Endothelial cell of umbilical vein (primary cell): Measurements from ENCODE around the gene PLCG2. TPM values are rescaled to one million over a fixed set of nuclear protein-coding genes. Genes with fewer than 3 reads are reported as not detected.
A peak's percentile ranks its signal among the peaks of the same experiment; 100 is the strongest.

Experiments used
- BruUV-seq: library from RNA; stranded (reverse); fragments of 400-500 nt; replicated peaks from 2 replicates; lab custom pipeline; 2021; lab: Mats Ljungman, UMichigan
- CTCF ChIA-PET: fragments of 300-600, 350-600 bp; sonication (Branson Sonifier 250); formaldehyde crosslinking; loops from one replicate; lab custom pipeline; 2021; ENCODE audit warnings: antibody characterized with exemption, inconsistent platforms; lab: Charles Lee
- POLR2A ChIA-PET: fragments of 300-600, 350-600 bp; sonication (Branson Sonifier 250); formaldehyde crosslinking; loops from one replicate; lab custom pipeline; 2021; ENCODE audit warnings: antibody characterized with exemption, inconsistent platforms; lab: Charles Lee
- DNase-seq: peaks from one replicate; pipeline ENCODE4 v3.0.0-alpha.2; 2011; ENCODE audit warnings: low read depth, low spot score
- FAIRE-seq: peaks from 2 replicates; lab custom pipeline; 2011; peaks lifted over from hg19 to GRCh38; lab: Jason Lieb, UNC
- H2AFZ ChIP-seq: 2 replicates; pipeline ENCODE4 v1.6.0; 2012; ENCODE audit warnings: low read depth, low read length, control low read depth, inconsistent platforms
- H3K27ac ChIP-seq: 2 replicates; pipeline ENCODE4 v1.5.1; 2011; ENCODE audit warnings: low read depth, mild to moderate bottlenecking, control low read depth, low read length, moderate library complexity; ENCODE audit not compliant: insufficient read depth
- H3K27me3 ChIP-seq, 2 experiments: 2 replicates each; pipeline versions ENCODE4 v1.6.0 to v1.6.1; 2011; ENCODE audit warnings: low read length in 2 of 2, mixed read lengths in 1 of 2; ENCODE audit not compliant: control insufficient read depth in 2 of 2, insufficient read depth in 2 of 2
- H3K36me3 ChIP-seq, 2 experiments: 2 replicates in 1 of 2; 3 replicates in 1 of 2; pipeline ENCODE4 v1.5.1; 2011; ENCODE audit warnings: low read length in 2 of 2, mild to moderate bottlenecking in 1 of 2, moderate library complexity in 1 of 2; ENCODE audit not compliant: control insufficient read depth in 2 of 2, insufficient read depth in 2 of 2; ENCODE audit errors: extremely low read depth in 1 of 2
- H3K4me1 ChIP-seq: 3 replicates; pipeline ENCODE4 v1.5.1; 2011; ENCODE audit warnings: mild to moderate bottlenecking, low read length; ENCODE audit not compliant: control insufficient read depth, insufficient read depth; ENCODE audit errors: extremely low read depth
- H3K4me2 ChIP-seq: 2 replicates; pipeline ENCODE4 v1.6.1; 2011; ENCODE audit warnings: low read length, control low read depth, mixed read lengths; ENCODE audit not compliant: insufficient read depth
- H3K4me3 ChIP-seq, 3 experiments: fragments of 200-600 bp in 1 of 3; sonication (generic), shearing (Covaris generic) in 1 of 3; replicated peaks in 1 of 3; 2 replicates each; pipeline ENCODE4 v1.5.1; 2011 to 2016; ENCODE audit warnings: control low read depth in 3 of 3, low read length in 3 of 3, mild to moderate bottlenecking in 2 of 3, inconsistent platforms in 1 of 3, low read depth in 1 of 3, moderate library complexity in 1 of 3; ENCODE audit not compliant: insufficient read depth in 1 of 3
- H3K79me2 ChIP-seq: 2 replicates; pipeline ENCODE4 v1.6.0; 2012; ENCODE audit warnings: low read length, inconsistent platforms; ENCODE audit not compliant: control insufficient read depth, insufficient read depth
- H3K9ac ChIP-seq: replicated peaks from 2 replicates; pipeline ENCODE3; 2011; ENCODE audit warnings: low read length, control low read depth; ENCODE audit not compliant: insufficient read depth; ENCODE audit errors: extremely low read depth
- H3K9me1 ChIP-seq: replicated peaks from 3 replicates; pipeline ENCODE4 v1.6.0; 2011; ENCODE audit warnings: mild to moderate bottlenecking, low read length; ENCODE audit not compliant: control insufficient read depth, insufficient read depth; ENCODE audit errors: extremely low read depth
- H3K9me3 ChIP-seq: replicated peaks from 2 replicates; pipeline ENCODE4 v1.5.1; 2012; ENCODE audit warnings: low read length, inconsistent platforms; ENCODE audit not compliant: control insufficient read depth, insufficient read depth
- H4K20me1 ChIP-seq: replicated peaks from 2 replicates; pipeline ENCODE3; 2011; ENCODE audit warnings: mild to moderate bottlenecking, low read length; ENCODE audit not compliant: control insufficient read depth, insufficient read depth; ENCODE audit errors: extremely low read depth
- EZH2 ChIP-seq: IDR thresholded peaks from 2 replicates; pipeline ENCODE4 v1.6.1; 2012; ENCODE audit warnings: borderline replicate concordance, low read depth, mild to moderate bottlenecking, moderate library complexity, low read length, inconsistent platforms; ENCODE audit not compliant: severe bottlenecking
- GATA2 ChIP-seq: IDR thresholded peaks from 2 replicates; pipeline ENCODE4 v1.7.0; 2011; ENCODE audit warnings: low read depth, mild to moderate bottlenecking, moderate library complexity, mixed read lengths, low read length; ENCODE audit not compliant: insufficient read length, insufficient read depth
- JUN ChIP-seq: IDR thresholded peaks from 2 replicates; pipeline ENCODE4 v1.6.1; 2011; ENCODE audit warnings: borderline replicate concordance, low read depth; ENCODE audit not compliant: insufficient read length, insufficient read depth
- MAX ChIP-seq: IDR thresholded peaks from 2 replicates; pipeline ENCODE4 v1.6.1; 2011; ENCODE audit not compliant: insufficient read depth, insufficient read length
- MYC ChIP-seq: IDR thresholded peaks from one replicate; pipeline ENCODE4 v1.6.1; 2011; ENCODE audit warnings: mild to moderate bottlenecking, low read depth, low read length
- POLR2A ChIP-seq: IDR thresholded peaks from 2 replicates; pipeline ENCODE4 v1.6.1; 2012; ENCODE audit warnings: low read depth, mild to moderate bottlenecking, control low read depth, low read length
- POLR2AphosphoS5 ChIP-seq: IDR thresholded peaks from 2 replicates; pipeline ENCODE4 v1.6.1; 2012; ENCODE audit warnings: low read depth, mild to moderate bottlenecking, control low read depth, low read length, moderate library complexity; ENCODE audit not compliant: insufficient read depth
- dilution Hi-C: fragments of 300-500 bp; cut with MboI; formaldehyde crosslinking; loops from one replicate; pipeline ENCODE4 v1.15.0; 2019; ENCODE audit warnings: low sequenced_read_pairs; ENCODE audit not compliant: extremely low pct_ligation_motif_present
- intact Hi-C: fragments of 100-400 bp; cut with micrococcal nuclease; formaldehyde crosslinking; loops from one replicate; pipeline ENCODE4 v1.10.0; 2022
- polyA plus RNA-seq, 4 experiments: library from polyadenylated mRNA; depleted of rRNA in 3 of 4; stranded (reverse) in 3 of 4; unstranded in 1 of 4; fragments of >200 nt; gene quantifications; 2 replicates each; pipeline versions ENCODE4 v1.2.1 to v1.2.3, GENCODE V29; 2011 to 2012; ENCODE audit warnings: missing spikeins in 1 of 4
- total RNA-seq: library from RNA; stranded (reverse); gene quantifications from 2 replicates; pipeline ENCODE4 v1.2.3, GENCODE V29; 2021
- TF ChIP-seq, protein P1 (sequence below), 2 donors: IDR thresholded peaks; 1 replicate in 1 of 2; 2 replicates in 1 of 2; pipeline ENCODE4 v1.5.1; 2011; ENCODE audit warnings: low read length in 2 of 2, mild to moderate bottlenecking in 2 of 2, moderate library complexity in 2 of 2, control low read depth in 1 of 2, inconsistent platforms in 1 of 2, low read depth in 1 of 2; ENCODE audit not compliant: insufficient read depth in 1 of 2; ENCODE audit errors: extremely low read depth in 1 of 2

Gene PLCG2
- total and polyA plus RNA-seq, 2 donors (not counting 3 experiments of a cell fraction or from before 2014, with no cell fraction given) = 10.8 to 13.6 TPM

DNA sequence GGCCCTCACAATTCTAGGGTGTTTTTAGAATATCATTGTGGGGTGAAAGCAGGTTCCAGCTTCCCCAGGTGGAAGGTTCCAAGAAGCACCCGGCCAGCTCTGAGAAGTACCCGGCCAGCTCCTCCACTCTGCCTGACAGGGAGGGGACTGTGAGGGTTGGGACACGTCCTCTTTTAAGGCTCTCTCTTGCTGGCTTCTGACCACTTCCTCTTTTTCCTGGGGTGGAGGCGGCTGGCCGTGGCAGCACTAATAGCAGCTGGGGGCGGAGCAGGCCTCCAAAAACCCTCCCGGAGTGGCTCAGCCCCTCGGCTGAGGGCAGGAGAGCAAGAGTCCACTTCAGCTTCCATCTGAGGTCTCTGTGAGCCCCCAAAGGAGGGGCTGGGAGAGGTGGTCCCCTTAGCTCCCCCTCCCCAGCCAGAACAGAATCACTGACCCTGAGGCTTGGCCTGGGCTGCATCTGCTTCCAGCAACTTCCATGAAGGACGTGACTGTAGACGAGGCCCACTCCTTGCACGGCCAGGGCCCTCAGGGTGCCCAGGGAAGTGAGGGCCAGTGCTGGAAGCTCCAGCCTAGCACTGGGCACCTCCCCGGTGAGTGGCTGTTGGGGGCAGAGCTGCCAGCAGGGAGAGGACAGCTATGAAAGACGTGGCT is 26.7 kb upstream of the PLCG2 start:
- Histone ChIP-seq H3K9me1 (no peaks in the 10 kb centered on the region), H3K9ac (peak overlapping the region; percentile 14), H3K79me2 (no peaks in the 10 kb centered on the region), H3K36me3 (no peaks in the 10 kb centered on the region), H2AFZ (peak overlapping the region; percentile 95), H3K27ac (no peak overlapping the region), H3K9me3 (no peaks in the 10 kb centered on the region), H4K20me1 (no peaks in the 10 kb centered on the region), H3K4me1 (peaks cover 18% of the 10 kb centered on the region), H3K4me3 (no peak overlapping the region), H3K4me2 (no peak overlapping the region), H3K27me3 (no peaks in the 10 kb centered on the region)
- dilution Hi-C loops (no loop called here), intact Hi-C loops (no loop called here)
- no peak for DNase-seq
- BruUV-seq = no TSS peak
- no peak for TF ChIP-seq MAX
- TF ChIP-seq JUN = no peak
- TF ChIP-seq, protein P1, sequence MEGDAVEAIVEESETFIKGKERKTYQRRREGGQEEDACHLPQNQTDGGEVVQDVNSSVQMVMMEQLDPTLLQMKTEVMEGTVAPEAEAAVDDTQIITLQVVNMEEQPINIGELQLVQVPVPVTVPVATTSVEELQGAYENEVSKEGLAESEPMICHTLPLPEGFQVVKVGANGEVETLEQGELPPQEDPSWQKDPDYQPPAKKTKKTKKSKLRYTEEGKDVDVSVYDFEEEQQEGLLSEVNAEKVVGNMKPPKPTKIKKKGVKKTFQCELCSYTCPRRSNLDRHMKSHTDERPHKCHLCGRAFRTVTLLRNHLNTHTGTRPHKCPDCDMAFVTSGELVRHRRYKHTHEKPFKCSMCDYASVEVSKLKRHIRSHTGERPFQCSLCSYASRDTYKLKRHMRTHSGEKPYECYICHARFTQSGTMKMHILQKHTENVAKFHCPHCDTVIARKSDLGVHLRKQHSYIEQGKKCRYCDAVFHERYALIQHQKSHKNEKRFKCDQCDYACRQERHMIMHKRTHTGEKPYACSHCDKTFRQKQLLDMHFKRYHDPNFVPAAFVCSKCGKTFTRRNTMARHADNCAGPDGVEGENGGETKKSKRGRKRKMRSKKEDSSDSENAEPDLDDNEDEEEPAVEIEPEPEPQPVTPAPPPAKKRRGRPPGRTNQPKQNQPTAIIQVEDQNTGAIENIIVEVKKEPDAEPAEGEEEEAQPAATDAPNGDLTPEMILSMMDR (IDR thresholded peaks at IDR 0.05; ENCODE audit: extremely low read depth in 1 of 2, insufficient read depth in 1 of 2, low read depth in 1 of 2, low read length in 2 of 2) = no peak
- TF ChIP-seq GATA2 = no peak
- TF ChIP-seq POLR2AphosphoS5 = no peak
- TF ChIP-seq EZH2 = no peak
- TF ChIP-seq POLR2A = no peak
- TF ChIP-seq MYC = no peak
- CTCF ChIA-PET = interaction anchor here (0.7 to 2.2 kb wide), 4 partner anchors 9 to 261 kb away, joined by 3 to 7 read pairs (median 4); no protein-coding TSS in a partner anchor
- POLR2A ChIA-PET = no interaction called here
- FAIRE-seq = no peak
